ENCODE results near the gene LYZ. TPM values are rescaled to one million over a fixed set of nuclear protein-coding genes. Genes with fewer than 3 reads are reported as not detected.

Gene LYZ
- total RNA-seq, 3 donors from 2014 or later (not counting 1 experiment from before 2014, with no cell fraction given), result 83.1 to 337 (median 146) TPM

Other genes with a start within 250 kb of the LYZ start
- 10 to 100 TPM; 88.5 to 99.4 (median 95.4) TPM for gene CPSF6, start 108.8 kb upstream of the LYZ start, total RNA-seq
- gene YEATS4, start 11.4 kb downstream of the LYZ start, total RNA-seq, result 10 to 100 TPM; 18.2 to 23.9 (median 20.3) TPM
- gene FRS2, start 122.0 kb downstream of the LYZ start, total RNA-seq, result 10 to 100 TPM; 25.6 to 33.8 (median 28.2) TPM
- gene CCT2, start 237.1 kb downstream of the LYZ start, total RNA-seq, result 100 to 1,000 TPM; 154 to 171 (median 171) TPM